Gastrocnemius medialis (tissue), 4 donors: ENCODE data around the gene VAT1.

Source experiments
- POLR2A ChIP-seq, 2 donors: fragments of 450-650 bp; IDR thresholded peaks; one replicate each; pipeline ENCODE4 v1.6.1; 2017; ENCODE audit warnings: antibody characterized with exemption in 2 of 2, mild to moderate bottlenecking in 2 of 2, moderate library complexity in 2 of 2
- TF ChIP-seq, protein P1 (sequence below), 5 experiments: fragments of 450-650 bp in 3 of 5; fragments of 200-600 bp in 2 of 5; sonication (generic) in 2 of 5; IDR thresholded peaks in 4 of 5; conservative IDR thresholded peaks in 1 of 5; 1 replicate in 4 of 5; 2 replicates in 1 of 5; pipeline ENCODE4 v1.5.1; 2016 to 2019; ENCODE audit warnings: antibody characterized with exemption in 5 of 5, mild to moderate bottlenecking in 3 of 5, moderate library complexity in 3 of 5

DNA sequence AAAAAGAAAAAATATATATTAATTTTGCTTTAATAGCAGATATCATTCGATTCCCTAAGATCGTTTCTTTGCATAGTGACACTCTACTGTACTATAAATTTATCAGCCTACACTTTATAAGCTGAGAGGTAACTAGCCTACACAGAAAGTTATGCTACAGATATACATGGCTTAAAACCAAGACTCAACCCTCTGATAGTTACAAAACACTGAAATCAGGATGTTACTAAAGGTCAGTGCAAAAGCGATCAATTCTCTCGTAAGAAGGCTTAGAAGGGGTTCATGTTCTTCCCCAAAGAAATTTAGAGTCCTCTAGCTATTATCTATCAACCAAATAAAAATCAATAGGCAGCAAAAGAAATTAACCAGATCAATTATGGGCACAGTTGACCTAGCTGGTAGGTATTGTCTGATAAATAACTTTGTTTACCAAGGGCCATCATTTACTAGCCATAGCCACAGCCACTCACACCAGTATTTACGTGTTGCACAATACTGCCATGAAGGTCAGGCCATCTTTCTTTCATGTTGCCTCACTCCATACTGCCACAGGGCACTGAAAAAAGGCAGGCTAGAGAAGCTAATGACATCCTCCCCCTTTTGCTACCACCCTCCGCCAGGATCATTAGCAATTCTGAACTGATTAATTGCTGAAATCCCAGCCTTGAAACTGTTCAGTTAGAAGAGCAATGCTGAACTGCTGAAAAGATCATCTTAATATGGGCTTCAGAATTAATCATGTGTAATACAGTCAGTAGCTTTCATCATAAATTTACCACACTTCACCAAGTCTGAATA, 46.6 kb upstream of the VAT1 start:
- TF ChIP-seq POLR2A (IDR thresholded peaks at IDR 0.05) = no peak
- TF ChIP-seq, protein P1, sequence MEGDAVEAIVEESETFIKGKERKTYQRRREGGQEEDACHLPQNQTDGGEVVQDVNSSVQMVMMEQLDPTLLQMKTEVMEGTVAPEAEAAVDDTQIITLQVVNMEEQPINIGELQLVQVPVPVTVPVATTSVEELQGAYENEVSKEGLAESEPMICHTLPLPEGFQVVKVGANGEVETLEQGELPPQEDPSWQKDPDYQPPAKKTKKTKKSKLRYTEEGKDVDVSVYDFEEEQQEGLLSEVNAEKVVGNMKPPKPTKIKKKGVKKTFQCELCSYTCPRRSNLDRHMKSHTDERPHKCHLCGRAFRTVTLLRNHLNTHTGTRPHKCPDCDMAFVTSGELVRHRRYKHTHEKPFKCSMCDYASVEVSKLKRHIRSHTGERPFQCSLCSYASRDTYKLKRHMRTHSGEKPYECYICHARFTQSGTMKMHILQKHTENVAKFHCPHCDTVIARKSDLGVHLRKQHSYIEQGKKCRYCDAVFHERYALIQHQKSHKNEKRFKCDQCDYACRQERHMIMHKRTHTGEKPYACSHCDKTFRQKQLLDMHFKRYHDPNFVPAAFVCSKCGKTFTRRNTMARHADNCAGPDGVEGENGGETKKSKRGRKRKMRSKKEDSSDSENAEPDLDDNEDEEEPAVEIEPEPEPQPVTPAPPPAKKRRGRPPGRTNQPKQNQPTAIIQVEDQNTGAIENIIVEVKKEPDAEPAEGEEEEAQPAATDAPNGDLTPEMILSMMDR (IDR thresholded peaks at IDR 0.05 in 4 of 5, conservative IDR thresholded peaks at IDR 0.05 in 1 of 5) = no peak
